ENCODE measurements around the gene VIT.

GRCh38 chr2:36696533-36696932 lies at the start of gene VIT:
- no peak for TF ChIP-seq CTCF (IDR thresholded peaks at IDR 0.05; ENCODE audit: low read depth, low read length, missing input control)
- no peak for TF ChIP-seq RAD21 (IDR thresholded peaks at IDR 0.05)

Measured in liver (tissue), 3 donors.